ENCODE results near the gene SLC12A7. TPM values are rescaled to one million over a fixed set of nuclear protein-coding genes. Genes with fewer than 3 reads are reported as not detected.

SLC12A7 gene
- total RNA-seq = 4.0 and 6.2 TPM in 2 replicates

DNA sequence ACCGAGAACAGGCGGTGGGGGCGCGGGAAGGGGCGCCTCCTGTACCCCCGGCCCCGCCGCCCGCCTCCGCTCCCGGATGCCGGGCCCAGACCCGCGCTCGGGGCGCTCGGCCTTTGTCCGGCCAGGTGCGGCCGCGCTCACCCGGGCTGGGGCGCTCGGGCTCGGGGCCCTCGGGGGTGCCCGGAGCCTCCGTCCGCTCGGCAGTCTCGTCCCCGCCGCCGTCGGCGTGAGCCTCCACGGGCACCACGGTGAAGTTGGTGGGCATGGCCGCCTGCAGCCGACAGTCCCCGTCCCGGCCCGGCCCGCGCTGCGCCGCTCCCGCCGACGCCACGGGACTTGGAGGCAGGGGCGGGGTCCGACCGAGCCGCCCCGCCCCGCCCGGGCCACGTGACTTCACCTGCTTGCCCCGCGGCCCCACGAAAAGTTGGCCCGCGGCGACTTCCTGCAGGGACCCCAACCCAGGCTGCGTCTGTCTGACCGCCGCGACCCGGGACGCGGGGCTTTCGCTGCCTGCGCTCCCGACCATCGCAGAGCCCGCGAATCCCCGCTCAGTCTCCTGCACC, at the start of gene SLC12A7:
TSS of gene SLC12A7 (minus strand) at position 337 of the 563 bp plus-strand sequence. CDS start at position 265, 72 bp downstream.

GRCh38 chr5:1008451-1009358, 103.2 kb downstream of the SLC12A7 start, which contains the start of gene NKD2:
Gene NKD2, plus strand, starts transcription at chr5:1008802. Its CDS starts 256 bp downstream, at chr5:1009058.

Small RNA genes lying within 50 kb of the gene (small RNA-seq; reads per million reads assigned to genes)
- not detected for gene MIR4635

Other genes with a start within 250 kb of the SLC12A7 start
- gene BRD9, start 219.3 kb downstream of the SLC12A7 start, total RNA-seq = 28.8 and 30.3 TPM in 2 replicates
- 4.1 and 5.5 TPM in 2 replicates for gene TRIP13, start 219.2 kb downstream of the SLC12A7 start, total RNA-seq
- gene NKD2, start 103.3 kb downstream of the SLC12A7 start, total RNA-seq = not detected in 2 replicates
- not detected in 2 replicates for gene SLC6A19, start 89.5 kb upstream of the SLC12A7 start, total RNA-seq
- gene SLC6A18, start 113.3 kb upstream of the SLC12A7 start, total RNA-seq = not detected in 2 replicates
- not detected in 2 replicates for gene TERT, start 183.0 kb upstream of the SLC12A7 start, total RNA-seq
- gene CLPTM1L, start 233.0 kb upstream of the SLC12A7 start, total RNA-seq = 106 and 128 TPM in 2 replicates